Activated naive CD4-positive, alpha-beta T cell treated with anti-CD3 and anti-CD28 coated beads, Interleukin-2, amount 10 ng/mL, durations not matched to agents 7 days and 5 days (primary cell): ENCODE data around the gene ACOD1.

Experiments used
- CTCF ChIA-PET: fragments of 350-600 bp; sonication (Branson Sonifier 250); formaldehyde crosslinking; loops from one replicate; lab custom pipeline; 2021; ENCODE audit warnings: antibody characterized with exemption; lab: Charles Lee
- DNase-seq: peaks from one replicate; pipeline ENCODE4 v3.0.0-alpha.2; 2020
- H3K27ac Mint-ChIP-seq: one replicate; pipeline ENCODE4 v1.8.0; 2021; ENCODE audit warnings: mild to moderate bottlenecking, moderate library complexity, mixed read lengths
- H3K27me3 Mint-ChIP-seq: one replicate; pipeline ENCODE4 v1.8.0; 2021; ENCODE audit warnings: mild to moderate bottlenecking, mixed read lengths
- H3K36me3 Mint-ChIP-seq: one replicate; pipeline ENCODE4 v1.8.0; 2021; ENCODE audit warnings: mixed read lengths
- H3K4me1 Mint-ChIP-seq: one replicate; pipeline ENCODE4 v1.8.0; 2021; ENCODE audit warnings: mixed read lengths
- H3K4me3 Mint-ChIP-seq: one replicate; pipeline ENCODE4 v1.8.0; 2021; ENCODE audit warnings: mild to moderate bottlenecking, moderate library complexity, mixed read lengths
- H3K9me3 Mint-ChIP-seq: one replicate; pipeline ENCODE4 v1.8.0; 2021; ENCODE audit warnings: mixed read lengths

The ACOD1 gene

GRCh38 chr13:76982061-76982460 is 33.8 kb downstream of the ACOD1 start:
- no peak for DNase-seq
- H3K27me3 Mint-ChIP-seq, result peaks cover 61% of the 10 kb centered on the region
- CTCF ChIA-PET, result interaction anchor here (1.1 to 2.3 kb wide), 2 partner anchors 13 to 159 kb away, joined by 5 to 8 read pairs; no protein-coding TSS in a partner anchor
- peaks cover 4% of the 10 kb centered on the region for H3K4me1 Mint-ChIP-seq
- H3K27ac Mint-ChIP-seq, result no peak overlapping the region
- H3K4me3 Mint-ChIP-seq, result no peak overlapping the region
- H3K36me3 Mint-ChIP-seq, result no peaks in the 10 kb centered on the region
- no peaks in the 10 kb centered on the region for H3K9me3 Mint-ChIP-seq

- DNase-seq, result no peak
- peaks cover 48% of the 10 kb centered on the region for H3K27me3 Mint-ChIP-seq
- H3K4me1 Mint-ChIP-seq, result peaks cover 2% of the 10 kb centered on the region
- no peaks in the 10 kb centered on the region for H3K9me3 Mint-ChIP-seq
- CTCF ChIA-PET, result interaction anchor here (1.0 kb wide), 1 partner anchor 13 kb away, joined by 3 read pairs; no protein-coding TSS in a partner anchor
- no peaks in the 10 kb centered on the region for H3K36me3 Mint-ChIP-seq
- no peak overlapping the region for H3K4me3 Mint-ChIP-seq
- H3K27ac Mint-ChIP-seq, result no peak overlapping the region
Observed at GRCh38 chr13:76983676-76984075, 35.4 kb downstream of the ACOD1 start.

- peak; percentile 65 for DNase-seq
- H3K4me3 Mint-ChIP-seq, result peak overlapping the region; percentile 97
- peaks cover 13% of the 10 kb centered on the region for H3K36me3 Mint-ChIP-seq
- peaks cover 32% of the 10 kb centered on the region for H3K4me1 Mint-ChIP-seq
- peak overlapping the region; percentile 98 for H3K27ac Mint-ChIP-seq
- peaks cover under 1% of the 10 kb centered on the region for H3K27me3 Mint-ChIP-seq
- no peaks in the 10 kb centered on the region for H3K9me3 Mint-ChIP-seq
- CTCF ChIA-PET, result interaction anchor here (0.9 to 1.5 kb wide), 4 partner anchors 11 to 106 kb away, joined by 3 to 10 read pairs (median 3); no protein-coding TSS in a partner anchor
Observed at GRCh38 chr13:76991432-76991795, 43.1 kb downstream of the ACOD1 start.

GRCh38 chr13:76991796-76992547 is 43.7 kb downstream of the ACOD1 start, which contains the start of gene CLN5:
Gene CLN5 (plus strand): TSS chr13:76992081. CDS start chr13:76992099, 18 bp downstream.
- Mint-ChIP-seq H3K27me3 (no peaks in the 10 kb centered on the region), H3K36me3 (peaks cover 18% of the 10 kb centered on the region), H3K9me3 (no peaks in the 10 kb centered on the region), H3K27ac (peak within 1 kb of the TSS; percentile 98), H3K4me1 (peaks cover 32% of the 10 kb centered on the region), H3K4me3 (peak within 1 kb of the TSS; percentile 97)
- peak; percentile 97 for DNase-seq
- CTCF ChIA-PET, result interaction anchor here (0.9 to 1.7 kb wide), 5 partner anchors 10 to 487 kb away, joined by 3 to 10 read pairs (median 4); no protein-coding TSS in a partner anchor

GRCh38 chr13:76992548-76993001 is 44.3 kb downstream of the ACOD1 start:
- peak overlapping the region; percentile 98 for H3K27ac Mint-ChIP-seq
- CTCF ChIA-PET, result interaction anchor here (0.8 to 1.7 kb wide), 6 partner anchors 9 to 486 kb away, joined by 3 to 9 read pairs (median 4); no protein-coding TSS in a partner anchor
- peak overlapping the region; percentile 97 for H3K4me3 Mint-ChIP-seq
- H3K27me3 Mint-ChIP-seq, result no peaks in the 10 kb centered on the region
- DNase-seq, result peak; percentile 37
- peaks cover 32% of the 10 kb centered on the region for H3K4me1 Mint-ChIP-seq
- H3K9me3 Mint-ChIP-seq, result no peaks in the 10 kb centered on the region
- peaks cover 21% of the 10 kb centered on the region for H3K36me3 Mint-ChIP-seq

- CTCF ChIA-PET, result interaction anchor here (0.8 to 1.7 kb wide), 5 partner anchors 9 to 486 kb away, joined by 3 to 9 read pairs (median 4); no protein-coding TSS in a partner anchor
- DNase-seq, result no peak
Observed at GRCh38 chr13:76993021-76993420, 44.7 kb downstream of the ACOD1 start.

GRCh38 chr13:76993473-76993872 is 45.2 kb downstream of the ACOD1 start:
- CTCF ChIA-PET, result interaction anchor here (0.8 to 2.4 kb wide), 6 partner anchors 8 to 485 kb away, joined by 3 to 9 read pairs (median 4); no protein-coding TSS in a partner anchor
- H3K4me3 Mint-ChIP-seq, result peak overlapping the region; percentile 97
- no peaks in the 10 kb centered on the region for H3K9me3 Mint-ChIP-seq
- H3K4me1 Mint-ChIP-seq, result peaks cover 32% of the 10 kb centered on the region
- H3K27ac Mint-ChIP-seq, result no peak overlapping the region
- no peaks in the 10 kb centered on the region for H3K27me3 Mint-ChIP-seq
- H3K36me3 Mint-ChIP-seq, result peaks cover 28% of the 10 kb centered on the region
- DNase-seq, result no peak

More at GRCh38 chr13:76993021-76993420, 44.7 kb downstream of the ACOD1 start:
- H3K9me3 Mint-ChIP-seq, result no peaks in the 10 kb centered on the region
- peaks cover 23% of the 10 kb centered on the region for H3K36me3 Mint-ChIP-seq
- H3K27ac Mint-ChIP-seq, result peak overlapping the region; percentile 98
- peaks cover 32% of the 10 kb centered on the region for H3K4me1 Mint-ChIP-seq
- H3K4me3 Mint-ChIP-seq, result peak overlapping the region; percentile 97
- H3K27me3 Mint-ChIP-seq, result no peaks in the 10 kb centered on the region

GRCh38 chr13:76994281-76994680 is 46.0 kb downstream of the ACOD1 start:
- H3K4me3 Mint-ChIP-seq, result peak overlapping the region; percentile 2
- no peak for DNase-seq

GRCh38 chr13:77000475-77000874 is 52.2 kb downstream of the ACOD1 start:
- Mint-ChIP-seq H3K36me3 (peaks cover 50% of the 10 kb centered on the region), H3K4me3 (no peak overlapping the region), H3K9me3 (no peaks in the 10 kb centered on the region), H3K27ac (no peak overlapping the region), H3K27me3 (no peaks in the 10 kb centered on the region), H3K4me1 (peaks cover 10% of the 10 kb centered on the region)
- CTCF ChIA-PET, result interaction anchor here (0.6 to 1.2 kb wide), 2 partner anchors 11 to 175 kb away, joined by 3 read pairs; no protein-coding TSS in a partner anchor
- no peak for DNase-seq

More at GRCh38 chr13:76994281-76994680, 46.0 kb downstream of the ACOD1 start:
- no peak overlapping the region for H3K27ac Mint-ChIP-seq
- CTCF ChIA-PET, result interaction anchor here (1.1 to 2.4 kb wide), 2 partner anchors 14 to 20 kb away, joined by 3 to 8 read pairs; no protein-coding TSS in a partner anchor
- H3K9me3 Mint-ChIP-seq, result no peaks in the 10 kb centered on the region
- peaks cover 32% of the 10 kb centered on the region for H3K4me1 Mint-ChIP-seq
- no peaks in the 10 kb centered on the region for H3K27me3 Mint-ChIP-seq
- peaks cover 36% of the 10 kb centered on the region for H3K36me3 Mint-ChIP-seq

GRCh38 chr13:77001540-77001939 is 53.2 kb downstream of the ACOD1 start:
- Mint-ChIP-seq H3K27me3 (no peaks in the 10 kb centered on the region), H3K4me3 (no peak overlapping the region), H3K36me3 (peaks cover 43% of the 10 kb centered on the region), H3K4me1 (peaks cover 10% of the 10 kb centered on the region), H3K9me3 (no peaks in the 10 kb centered on the region), H3K27ac (peak overlapping the region; percentile 3)
- no peak for DNase-seq
- CTCF ChIA-PET, result interaction anchor here (0.8 to 1.9 kb wide), 7 partner anchors 9 to 477 kb away, joined by 3 to 9 read pairs (median 4); no protein-coding TSS in a partner anchor

GRCh38 chr13:77001963-77002587 is 53.8 kb downstream of the ACOD1 start:
- CTCF ChIA-PET, result interaction anchor here (0.8 to 1.9 kb wide), 7 partner anchors 9 to 476 kb away, joined by 3 to 9 read pairs (median 4); no protein-coding TSS in a partner anchor
- Mint-ChIP-seq H3K4me3 (no peak overlapping the region), H3K27ac (peak overlapping the region; percentile 3), H3K4me1 (peaks cover 10% of the 10 kb centered on the region), H3K27me3 (no peaks in the 10 kb centered on the region), H3K36me3 (peaks cover 42% of the 10 kb centered on the region), H3K9me3 (no peaks in the 10 kb centered on the region)
- no peak for DNase-seq

GRCh38 chr13:77002590-77003190 is 54.4 kb downstream of the ACOD1 start:
- peaks cover 10% of the 10 kb centered on the region for H3K4me1 Mint-ChIP-seq
- peaks cover 45% of the 10 kb centered on the region for H3K36me3 Mint-ChIP-seq
- H3K9me3 Mint-ChIP-seq, result no peaks in the 10 kb centered on the region
- DNase-seq, result no peak
- H3K4me3 Mint-ChIP-seq, result no peak overlapping the region
- CTCF ChIA-PET, result interaction anchor here (0.6 to 1.9 kb wide), 4 partner anchors 14 to 1126 kb away, joined by 3 to 6 read pairs (median 4); no protein-coding TSS in a partner anchor
- no peak overlapping the region for H3K27ac Mint-ChIP-seq
- H3K27me3 Mint-ChIP-seq, result no peaks in the 10 kb centered on the region
